ENCODE results near the gene ATP10B.

- TF ChIP-seq, protein P1, sequence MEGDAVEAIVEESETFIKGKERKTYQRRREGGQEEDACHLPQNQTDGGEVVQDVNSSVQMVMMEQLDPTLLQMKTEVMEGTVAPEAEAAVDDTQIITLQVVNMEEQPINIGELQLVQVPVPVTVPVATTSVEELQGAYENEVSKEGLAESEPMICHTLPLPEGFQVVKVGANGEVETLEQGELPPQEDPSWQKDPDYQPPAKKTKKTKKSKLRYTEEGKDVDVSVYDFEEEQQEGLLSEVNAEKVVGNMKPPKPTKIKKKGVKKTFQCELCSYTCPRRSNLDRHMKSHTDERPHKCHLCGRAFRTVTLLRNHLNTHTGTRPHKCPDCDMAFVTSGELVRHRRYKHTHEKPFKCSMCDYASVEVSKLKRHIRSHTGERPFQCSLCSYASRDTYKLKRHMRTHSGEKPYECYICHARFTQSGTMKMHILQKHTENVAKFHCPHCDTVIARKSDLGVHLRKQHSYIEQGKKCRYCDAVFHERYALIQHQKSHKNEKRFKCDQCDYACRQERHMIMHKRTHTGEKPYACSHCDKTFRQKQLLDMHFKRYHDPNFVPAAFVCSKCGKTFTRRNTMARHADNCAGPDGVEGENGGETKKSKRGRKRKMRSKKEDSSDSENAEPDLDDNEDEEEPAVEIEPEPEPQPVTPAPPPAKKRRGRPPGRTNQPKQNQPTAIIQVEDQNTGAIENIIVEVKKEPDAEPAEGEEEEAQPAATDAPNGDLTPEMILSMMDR (optimal IDR thresholded peaks at IDR 0.05 in 1 of 3, IDR thresholded peaks at IDR 0.05 in 1 of 3, conservative IDR thresholded peaks at IDR 0.05 in 1 of 3; ENCODE audit: extremely low read depth in 1 of 3, insufficient read depth in 2 of 3, low read length in 3 of 3), result no peak
- no peak for TF ChIP-seq EZH2 (IDR thresholded peaks at IDR 0.05; ENCODE audit: low read length)
These were observed 237.9 kb downstream of the ATP10B start for GRCh38 chr5:160614136-160614535.

All from keratinocyte (primary cell).